HEK293 (cell line): ENCODE data around the gene IGF2BP1.
A peak's percentile ranks its signal among the peaks of the same experiment; 100 is the strongest.

ENCODE experiments used
- BCL11A ChIP-seq: fragments of 450-650 bp; formaldehyde crosslinking; IDR thresholded peaks from 2 replicates; pipeline ENCODE4 v1.5.1; 2016; ENCODE audit warnings: low read depth, missing biosample characterization, missing genetic modification characterization
- BCL11B ChIP-seq: fragments of 450-650 bp; formaldehyde crosslinking; IDR thresholded peaks from 2 replicates; pipeline ENCODE4 v1.5.1; 2016; ENCODE audit warnings: low read depth, missing biosample characterization, missing genetic modification characterization
- HIC1 ChIP-seq: fragments of 450-650 bp; formaldehyde crosslinking; IDR thresholded peaks from 2 replicates; pipeline ENCODE4 v1.5.1; 2016; ENCODE audit warnings: missing biosample characterization, missing genetic modification characterization
- MEIS1 ChIP-seq: sonication (generic); formaldehyde crosslinking; IDR thresholded peaks from 2 replicates; pipeline ENCODE4 v1.8.1; 2022; ENCODE audit warnings: missing genetic modification reagents, mild to moderate bottlenecking, borderline replicate concordance
- MZF1 ChIP-seq: fragments of 450-650 bp; formaldehyde crosslinking; IDR thresholded peaks from 2 replicates; pipeline ENCODE4 v1.5.1; 2017; ENCODE audit warnings: missing biosample characterization, missing genetic modification characterization, borderline replicate concordance
- OSR2 ChIP-seq: fragments of 450-650 bp; formaldehyde crosslinking; IDR thresholded peaks from 2 replicates; pipeline ENCODE4 v1.5.1; 2016; ENCODE audit warnings: missing biosample characterization, missing genetic modification characterization
- SALL2 ChIP-seq: fragments of 450-650 bp; formaldehyde crosslinking; IDR thresholded peaks from 2 replicates; pipeline ENCODE4 v1.5.0; 2017; ENCODE audit warnings: missing biosample characterization, mild to moderate bottlenecking, missing genetic modification characterization, borderline replicate concordance
- SCRT2 ChIP-seq: fragments of 450-650 bp; formaldehyde crosslinking; IDR thresholded peaks from 2 replicates; pipeline ENCODE4 v1.5.1; 2016; ENCODE audit warnings: missing biosample characterization, missing genetic modification characterization
- SP7 ChIP-seq: fragments of 450-650 bp; formaldehyde crosslinking; IDR thresholded peaks from 2 replicates; pipeline ENCODE4 v1.5.1; 2016; ENCODE audit warnings: missing biosample characterization, missing genetic modification characterization
- TRIM28 ChIP-seq: IDR thresholded peaks from 2 replicates; pipeline ENCODE4 v1.6.1; 2011; ENCODE audit warnings: low read length, control low read depth, borderline replicate concordance
- ZBTB17 ChIP-seq: fragments of 450-650 bp; formaldehyde crosslinking; IDR thresholded peaks from 2 replicates; pipeline ENCODE4 v1.5.1; 2016; ENCODE audit warnings: missing biosample characterization, missing genetic modification characterization
- ZBTB7A ChIP-seq: fragments of 450-650 bp; formaldehyde crosslinking; IDR thresholded peaks from 2 replicates; pipeline ENCODE4 v1.5.1; 2016; ENCODE audit warnings: low read depth, missing biosample characterization, missing genetic modification characterization
- ZFP41 ChIP-seq: fragments of 450-650 bp; formaldehyde crosslinking; IDR thresholded peaks from 2 replicates; pipeline ENCODE4 v1.5.1; 2016; ENCODE audit warnings: missing biosample characterization, missing genetic modification characterization, borderline replicate concordance
- ZNF157 ChIP-seq: fragments of 450-650 bp; formaldehyde crosslinking; IDR thresholded peaks from 2 replicates; pipeline ENCODE4 v1.5.1; 2016; ENCODE audit warnings: missing biosample characterization, missing genetic modification characterization
- ZNF175 ChIP-seq: fragments of 450-650 bp; formaldehyde crosslinking; IDR thresholded peaks from 2 replicates; pipeline ENCODE4 v1.5.1; 2016; ENCODE audit warnings: missing biosample characterization, missing genetic modification characterization
- ZNF19 ChIP-seq: fragments of 450-650 bp; formaldehyde crosslinking; IDR thresholded peaks from 2 replicates; pipeline ENCODE4; 2016; ENCODE audit warnings: missing biosample characterization, missing genetic modification characterization, low read depth
- ZNF214 ChIP-seq: fragments of 450-650 bp; formaldehyde crosslinking; IDR thresholded peaks from 2 replicates; pipeline ENCODE4 v1.5.1; 2017; ENCODE audit warnings: missing biosample characterization, mild to moderate bottlenecking, missing genetic modification characterization, borderline replicate concordance
- ZNF221 ChIP-seq: fragments of 450-650 bp; formaldehyde crosslinking; IDR thresholded peaks from 2 replicates; pipeline ENCODE4 v1.5.1; 2017; ENCODE audit warnings: missing biosample characterization, missing genetic modification characterization, borderline replicate concordance
- ZNF23 ChIP-seq: fragments of 450-650 bp; formaldehyde crosslinking; IDR thresholded peaks from 2 replicates; pipeline ENCODE4 v1.5.1; 2016; ENCODE audit warnings: missing biosample characterization, missing genetic modification characterization, borderline replicate concordance
- ZNF350 ChIP-seq: fragments of 450-650 bp; formaldehyde crosslinking; IDR thresholded peaks from 2 replicates; pipeline ENCODE4 v1.5.0; 2017; ENCODE audit warnings: missing biosample characterization, mild to moderate bottlenecking, missing genetic modification characterization
- ZNF37A ChIP-seq: fragments of 450-650 bp; IDR thresholded peaks from 2 replicates; pipeline ENCODE4 v1.5.1; 2018; ENCODE audit warnings: missing biosample characterization, missing genetic modification characterization
- ZNF423 ChIP-seq: fragments of 450-650 bp; formaldehyde crosslinking; IDR thresholded peaks from 2 replicates; pipeline ENCODE4 v1.5.1; 2016; ENCODE audit warnings: missing biosample characterization, missing genetic modification characterization
- ZNF48 ChIP-seq: fragments of 450-650 bp; formaldehyde crosslinking; IDR thresholded peaks from 2 replicates; pipeline ENCODE4 v1.5.1; 2016; ENCODE audit warnings: missing biosample characterization, missing genetic modification characterization
- ZNF548 ChIP-seq: fragments of 450-650 bp; formaldehyde crosslinking; IDR thresholded peaks from 2 replicates; pipeline ENCODE4 v1.5.1; 2016; ENCODE audit warnings: missing biosample characterization, missing genetic modification characterization
- ZNF549 ChIP-seq: fragments of 450-650 bp; IDR thresholded peaks from 2 replicates; pipeline ENCODE4 v1.5.1; 2018; ENCODE audit warnings: missing biosample characterization, missing genetic modification characterization, mild to moderate bottlenecking, inconsistent platforms, moderate library complexity
- ZNF600 ChIP-seq: fragments of 450-650 bp; formaldehyde crosslinking; IDR thresholded peaks from 2 replicates; pipeline ENCODE4 v1.5.1; 2016; ENCODE audit warnings: missing biosample characterization, missing genetic modification characterization
- ZNF639 ChIP-seq: fragments of 450-650 bp; formaldehyde crosslinking; IDR thresholded peaks from 2 replicates; pipeline ENCODE4 v1.5.1; 2016; ENCODE audit warnings: missing biosample characterization, missing genetic modification characterization
- ZNF654 ChIP-seq: fragments of 450-650 bp; formaldehyde crosslinking; IDR thresholded peaks from 2 replicates; pipeline ENCODE4 v1.5.1; 2016; ENCODE audit warnings: low read depth, missing biosample characterization, missing genetic modification characterization
- ZNF664 ChIP-seq: fragments of 450-650 bp; formaldehyde crosslinking; IDR thresholded peaks from 2 replicates; pipeline ENCODE4 v1.5.1; 2016; ENCODE audit warnings: missing biosample characterization, missing genetic modification characterization
- ZNF837 ChIP-seq: fragments of 450-650 bp; formaldehyde crosslinking; IDR thresholded peaks from 2 replicates; pipeline ENCODE4 v1.5.1; 2016; ENCODE audit warnings: missing biosample characterization, missing genetic modification characterization
- ZNF843 ChIP-seq: fragments of 450-650 bp; formaldehyde crosslinking; IDR thresholded peaks from 2 replicates; pipeline ENCODE4 v1.5.1; 2016; ENCODE audit warnings: missing biosample characterization, missing genetic modification characterization
- ZSCAN4 ChIP-seq: fragments of 450-650 bp; formaldehyde crosslinking; IDR thresholded peaks from 2 replicates; pipeline ENCODE4 v1.5.1; 2017; ENCODE audit warnings: missing biosample characterization, missing genetic modification characterization
- TF ChIP-seq, protein P1 (sequence below): fragments of 450-650 bp; formaldehyde crosslinking; IDR thresholded peaks from 2 replicates; pipeline ENCODE4; 2016; ENCODE audit warnings: missing biosample characterization, missing genetic modification characterization
- TF ChIP-seq, protein P2 (sequence below): fragments of 450-650 bp; IDR thresholded peaks from 2 replicates; pipeline ENCODE4 v1.5.1; 2018; ENCODE audit warnings: missing biosample characterization, missing genetic modification characterization
- TF ChIP-seq, protein P3 (sequence below): IDR thresholded peaks from 2 replicates; pipeline ENCODE4 v1.6.1; 2011; ENCODE audit warnings: mild to moderate bottlenecking, low read depth, low read length, borderline replicate concordance

IGF2BP1 gene

GRCh38 chr17:48954300-48954755 is 42.9 kb upstream of the IGF2BP1 start (continued):
- TF ChIP-seq ZNF843 (tag by site-specific recombination) (no peak), ZNF23 (tag by site-specific recombination) (no peak), SALL2 (tag by site-specific recombination) (no peak), ZNF639 (tag by site-specific recombination) (no peak), BCL11B (tag by site-specific recombination) (no peak), BCL11A (no peak), ZSCAN4 (no peak), ZNF350 (tag by site-specific recombination) (no peak), ZBTB7A (no peak), ZNF19 (tag by site-specific recombination) (no peak), ZNF837 (tag by site-specific recombination) (no peak), ZNF654 (tag by site-specific recombination) (peak; percentile 76), ZNF48 (tag by site-specific recombination) (no peak), ZBTB17 (tag by site-specific recombination) (peak; percentile 64), ZFP41 (no peak), ZNF548 (no peak), ZNF664 (tag by site-specific recombination) (no peak), MZF1 (tag by site-specific recombination) (no peak), HIC1 (tag by site-specific recombination) (no peak), TRIM28 (0 out of 2 replicates have a peak, but pooled peaks have one; percentile 45), SCRT2 (tag by site-specific recombination) (peak; percentile 51; the same call in 1 of the 2 replicates), ZNF157 (no peak), OSR2 (tag by site-specific recombination) (no peak), ZNF221 (tag by site-specific recombination) (no peak), ZNF214 (tag by site-specific recombination) (no peak), MEIS1 (CRISPR knock-in tag) (no peak), ZNF600 (tag by site-specific recombination) (peak; percentile 57), ZNF423 (tag by site-specific recombination) (no peak), SP7 (tag by site-specific recombination) (0 out of 2 replicates have a peak, but pooled peaks have one; percentile 35), ZNF37A (no peak), ZNF549 (tag by site-specific recombination) (no peak), ZNF175 (tag by site-specific recombination) (no peak)
- TF ChIP-seq, protein P1, sequence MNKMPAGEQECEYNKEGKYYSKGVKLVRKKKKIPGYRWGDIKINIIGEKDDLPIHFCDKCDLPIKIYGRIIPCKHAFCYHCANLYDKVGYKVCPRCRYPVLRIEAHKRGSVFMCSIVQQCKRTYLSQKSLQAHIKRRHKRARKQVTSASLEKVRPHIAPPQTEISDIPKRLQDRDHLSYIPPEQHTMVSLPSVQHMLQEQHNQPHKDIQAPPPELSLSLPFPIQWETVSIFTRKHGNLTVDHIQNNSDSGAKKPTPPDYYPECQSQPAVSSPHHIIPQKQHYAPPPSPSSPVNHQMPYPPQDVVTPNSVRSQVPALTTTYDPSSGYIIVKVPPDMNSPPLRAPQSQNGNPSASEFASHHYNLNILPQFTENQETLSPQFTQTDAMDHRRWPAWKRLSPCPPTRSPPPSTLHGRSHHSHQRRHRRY, result no peak
- TF ChIP-seq, protein P2, sequence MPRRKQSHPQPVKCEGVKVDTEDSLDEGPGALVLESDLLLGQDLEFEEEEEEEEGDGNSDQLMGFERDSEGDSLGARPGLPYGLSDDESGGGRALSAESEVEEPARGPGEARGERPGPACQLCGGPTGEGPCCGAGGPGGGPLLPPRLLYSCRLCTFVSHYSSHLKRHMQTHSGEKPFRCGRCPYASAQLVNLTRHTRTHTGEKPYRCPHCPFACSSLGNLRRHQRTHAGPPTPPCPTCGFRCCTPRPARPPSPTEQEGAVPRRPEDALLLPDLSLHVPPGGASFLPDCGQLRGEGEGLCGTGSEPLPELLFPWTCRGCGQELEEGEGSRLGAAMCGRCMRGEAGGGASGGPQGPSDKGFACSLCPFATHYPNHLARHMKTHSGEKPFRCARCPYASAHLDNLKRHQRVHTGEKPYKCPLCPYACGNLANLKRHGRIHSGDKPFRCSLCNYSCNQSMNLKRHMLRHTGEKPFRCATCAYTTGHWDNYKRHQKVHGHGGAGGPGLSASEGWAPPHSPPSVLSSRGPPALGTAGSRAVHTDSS (tag by site-specific recombination), result no peak
- TF ChIP-seq, protein P3, sequence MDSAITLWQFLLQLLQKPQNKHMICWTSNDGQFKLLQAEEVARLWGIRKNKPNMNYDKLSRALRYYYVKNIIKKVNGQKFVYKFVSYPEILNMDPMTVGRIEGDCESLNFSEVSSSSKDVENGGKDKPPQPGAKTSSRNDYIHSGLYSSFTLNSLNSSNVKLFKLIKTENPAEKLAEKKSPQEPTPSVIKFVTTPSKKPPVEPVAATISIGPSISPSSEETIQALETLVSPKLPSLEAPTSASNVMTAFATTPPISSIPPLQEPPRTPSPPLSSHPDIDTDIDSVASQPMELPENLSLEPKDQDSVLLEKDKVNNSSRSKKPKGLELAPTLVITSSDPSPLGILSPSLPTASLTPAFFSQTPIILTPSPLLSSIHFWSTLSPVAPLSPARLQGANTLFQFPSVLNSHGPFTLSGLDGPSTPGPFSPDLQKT, result no peak
